Left renal pelvis (tissue), 4 donors: ENCODE measurements around the gene DCHS2. TPM values are rescaled to one million over a fixed set of nuclear protein-coding genes. Genes with fewer than 3 reads are reported as not detected.

Experiments
- DNase-seq, 4 donors: peaks; one replicate each; pipeline ENCODE4 v3.0.0-alpha.2; 2013; ENCODE audit warnings: low read depth in 4 of 4, low spot score in 3 of 4
- polyA plus RNA-seq, 4 donors: library from polyadenylated mRNA; unstranded; fragments of 120-200 nt; gene quantifications; one replicate each; pipeline ENCODE4 v1.2.1, GENCODE V29; 2013; ENCODE audit not compliant: insufficient read length in 4 of 4

The DCHS2 gene
- polyA plus RNA-seq, 4 donors = 6.3 to 26.0 (median 8.1) TPM

GRCh38 chr4:154406018-154406795 is 85.4 kb downstream of the DCHS2 start:
- no peak for DNase-seq

- peak in 1 of 4 donors; percentile 60 for DNase-seq
Observed at GRCh38 chr4:154399259-154399974, 92.2 kb downstream of the DCHS2 start.

- DNase-seq = no peak
Observed at GRCh38 chr4:154390324-154390723, 101.3 kb downstream of the DCHS2 start.

GRCh38 chr4:154389148-154389547 is 102.5 kb downstream of the DCHS2 start:
- DNase-seq = no peak

GRCh38 chr4:154384012-154384411 is 107.6 kb downstream of the DCHS2 start:
- DNase-seq = no peak

GRCh38 chr4:154376486-154376885 is 115.1 kb downstream of the DCHS2 start:
- no peak for DNase-seq

- no peak for DNase-seq
Observed at GRCh38 chr4:154368060-154368459, 123.5 kb downstream of the DCHS2 start.

GRCh38 chr4:154367659-154368058 is 123.9 kb downstream of the DCHS2 start:
- DNase-seq = no peak

GRCh38 chr4:154366956-154367355 is 124.6 kb downstream of the DCHS2 start:
- DNase-seq = no peak

GRCh38 chr4:154364066-154364845 is 127.3 kb downstream of the DCHS2 start:
- DNase-seq = no peak

GRCh38 chr4:154361450-154361849 is 130.1 kb downstream of the DCHS2 start:
- no peak for DNase-seq

GRCh38 chr4:154360491-154360890 is 131.1 kb downstream of the DCHS2 start:
- no peak for DNase-seq

GRCh38 chr4:154354883-154355282 is 136.7 kb downstream of the DCHS2 start:
- no peak for DNase-seq

- peak in 1 of 4 donors; percentile 15 for DNase-seq
Observed at GRCh38 chr4:154349829-154350228, 141.8 kb downstream of the DCHS2 start.

- DNase-seq = no peak
Observed at GRCh38 chr4:154348657-154349056, 142.9 kb downstream of the DCHS2 start.

- no peak for DNase-seq
Observed at GRCh38 chr4:154345359-154345758, 146.2 kb downstream of the DCHS2 start.

GRCh38 chr4:154344686-154345085 is 146.9 kb downstream of the DCHS2 start:
- DNase-seq = no peak

- DNase-seq = no peak
Observed at GRCh38 chr4:154343651-154344050, 147.9 kb downstream of the DCHS2 start.

GRCh38 chr4:154341448-154341847 is 150.2 kb downstream of the DCHS2 start:
- no peak for DNase-seq

- no peak for DNase-seq
Observed at GRCh38 chr4:154335588-154335987, 156.0 kb downstream of the DCHS2 start.
